Activated naive CD8-positive, alpha-beta T cell treated with anti-CD3 and anti-CD28 coated beads, Interleukin-2, amount 10 ng/mL, durations not matched to agents 7 days and 5 days (primary cell): ENCODE data around the gene LRRC2. TPM values are rescaled to one million over a fixed set of nuclear protein-coding genes. Genes with fewer than 3 reads are reported as not detected.

ENCODE experiments used
- total RNA-seq, 2 experiments: library from RNA; stranded (reverse); gene quantifications; one replicate each; pipeline ENCODE4 v1.2.3, GENCODE V29; 2021

Gene LRRC2
- total RNA-seq, 2 experiments from 2014 or later = 0.45 to 0.75 TPM

Other genes starting within 250 kb of the LRRC2 start
- 10 to 100 TPM; 52.5 to 53.0 TPM for gene CCR2, start 212.2 kb downstream of the LRRC2 start, total RNA-seq
- 10 to 100 TPM; 39.6 to 44.3 TPM for gene CCR5, start 195.4 kb downstream of the LRRC2 start, total RNA-seq
- 10 to 100 TPM; 13.5 to 14.4 TPM for gene CCRL2, start 159.0 kb downstream of the LRRC2 start, total RNA-seq
- gene LTF, start 101.4 kb downstream of the LRRC2 start, total RNA-seq = not detected
- gene RTP3, start 68.3 kb downstream of the LRRC2 start, total RNA-seq = not detected
- gene FAM240A, start 46.2 kb upstream of the LRRC2 start, total RNA-seq = not detected
- 1 to 10 TPM; 3.6 to 4.5 TPM for gene ALS2CL, start 127.4 kb upstream of the LRRC2 start, total RNA-seq
- under 1 TPM; 0.36 to 0.77 TPM for gene TMIE, start 135.1 kb upstream of the LRRC2 start, total RNA-seq
- gene PRSS50, start 151.6 kb upstream of the LRRC2 start, total RNA-seq = not detected